Loucy (cell line): ENCODE data around the gene UGT1A6.

ENCODE experiments used
- H2AFZ ChIP-seq: fragments of 200-600 bp; sonication (generic); 2 replicates; pipeline ENCODE4 v1.6.0; 2016; ENCODE audit warnings: antibody characterized with exemption, mild to moderate bottlenecking, low read length, moderate library complexity
- H3F3A ChIP-seq: fragments of 200-600 bp; 2 replicates; pipeline ENCODE4 v1.6.0; 2016; ENCODE audit warnings: antibody characterized with exemption, low read depth, mild to moderate bottlenecking
- H3K27me3 ChIP-seq: fragments of 200-600 bp; sonication (generic); 2 replicates; pipeline ENCODE4 v1.6.1; 2014; ENCODE audit warnings: low read length, mild to moderate bottlenecking; ENCODE audit not compliant: insufficient read depth, poor library complexity, severe bottlenecking
- H3K36me3 ChIP-seq: fragments of 200-600 bp; sonication (generic); 2 replicates; pipeline ENCODE4 v1.6.1; 2016; ENCODE audit warnings: low read length; ENCODE audit not compliant: insufficient read depth
- H3K4me1 ChIP-seq: fragments of 200-600 bp; sonication (generic); 2 replicates; pipeline ENCODE4 v1.5.1; 2014; ENCODE audit warnings: low read length, mild to moderate bottlenecking; ENCODE audit not compliant: insufficient read depth, poor library complexity, severe bottlenecking
- H3K4me2 ChIP-seq: fragments of 200-600 bp; sonication (generic); 2 replicates; pipeline ENCODE4 v1.6.0; 2014; ENCODE audit warnings: antibody characterized with exemption, low read length, low read depth, mild to moderate bottlenecking; ENCODE audit not compliant: poor library complexity, severe bottlenecking
- H3K4me3 ChIP-seq: fragments of 200-600 bp; sonication (generic); 2 replicates; pipeline ENCODE4 v1.5.1; 2014; ENCODE audit warnings: low read length, mild to moderate bottlenecking, mixed read lengths; ENCODE audit not compliant: poor library complexity, severe bottlenecking
- H3K79me2 ChIP-seq: fragments of 200-600 bp; sonication (generic); 2 replicates; pipeline ENCODE4 v1.6.1; 2014; ENCODE audit warnings: low read length; ENCODE audit not compliant: insufficient read depth
- H3K9ac ChIP-seq: fragments of 200-600 bp; sonication (generic); 2 replicates; pipeline ENCODE4 v1.6.0; 2014; ENCODE audit warnings: mild to moderate bottlenecking, low read depth, low read length, moderate library complexity; ENCODE audit not compliant: poor library complexity, severe bottlenecking
- H3K9me2 ChIP-seq: fragments of 200-600 bp; sonication (generic); replicated peaks from 2 replicates; pipeline ENCODE4 v1.6.1; 2016; ENCODE audit warnings: low read depth, low read length, mixed read lengths
- H3K9me3 ChIP-seq: fragments of 200-600 bp; sonication (generic); 2 replicates; pipeline ENCODE4 v1.6.1; 2014; ENCODE audit warnings: mild to moderate bottlenecking, antibody characterized with exemption, low read length, low read depth; ENCODE audit not compliant: insufficient read depth
- H4K20me1 ChIP-seq: fragments of 200-600 bp; sonication (generic); 2 replicates; pipeline ENCODE4 v1.6.0; 2014; ENCODE audit warnings: antibody characterized with exemption, low read length, mild to moderate bottlenecking; ENCODE audit not compliant: insufficient read depth, poor library complexity, severe bottlenecking
- CTCF ChIP-seq: fragments of 200-600 bp; sonication (generic); conservative IDR thresholded peaks from 2 replicates; pipeline ENCODE4 v1.5.1; 2014; ENCODE audit warnings: mild to moderate bottlenecking, antibody characterized with exemption, low read length
- EZH2phosphoT487 ChIP-seq: fragments of 200-600 bp; IDR thresholded peaks from 2 replicates; pipeline ENCODE4 v1.6.1; 2018; ENCODE audit warnings: antibody characterized with exemption, mild to moderate bottlenecking, moderate library complexity, borderline replicate concordance

Gene UGT1A6

DNA sequence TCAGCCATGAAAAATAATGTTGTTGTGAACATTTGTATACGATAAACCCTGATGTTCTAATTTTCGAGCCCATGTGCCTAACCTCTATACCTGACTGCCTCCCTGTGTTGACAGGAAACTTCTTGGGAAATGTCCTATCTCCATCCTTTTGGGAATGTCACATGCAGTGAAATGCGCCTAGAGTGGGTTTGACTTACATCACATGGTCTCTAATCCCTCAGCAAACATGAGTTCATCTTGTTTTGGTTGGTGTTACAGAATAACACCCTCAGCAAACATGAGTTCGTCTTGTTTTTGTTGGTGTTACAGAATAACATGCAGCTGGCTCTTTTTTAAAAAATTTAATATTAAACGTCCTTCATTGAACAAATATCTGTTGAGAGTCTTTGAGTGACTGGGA lies 4.3 kb upstream of the UGT1A6 start:
- Histone ChIP-seq H2AFZ (no peak overlapping the region), H3K4me2 (no peak overlapping the region), H3K36me3 (no peaks in the 10 kb centered on the region), H3K4me1 (no peaks in the 10 kb centered on the region), H3K27me3 (no peaks in the 10 kb centered on the region), H3K9me2 (no peaks in the 10 kb centered on the region), H3K9me3 (no peaks in the 10 kb centered on the region), H4K20me1 (no peaks in the 10 kb centered on the region), H3K9ac (no peak overlapping the region), H3F3A (no peaks in the 10 kb centered on the region), H3K4me3 (no peak overlapping the region), H3K79me2 (no peaks in the 10 kb centered on the region)
- no peak for TF ChIP-seq EZH2phosphoT487
- TF ChIP-seq CTCF = no peak

GRCh38 chr2:233689031-233689430 lies 3.7 kb upstream of the UGT1A6 start:
- Histone ChIP-seq H3K4me3 (no peak overlapping the region), H3K36me3 (no peaks in the 10 kb centered on the region), H3K79me2 (no peaks in the 10 kb centered on the region), H3K4me2 (no peak overlapping the region), H4K20me1 (no peaks in the 10 kb centered on the region), H3K9ac (no peak overlapping the region), H3F3A (no peaks in the 10 kb centered on the region), H3K4me1 (no peaks in the 10 kb centered on the region), H3K9me3 (no peaks in the 10 kb centered on the region), H2AFZ (no peak overlapping the region), H3K9me2 (no peaks in the 10 kb centered on the region), H3K27me3 (no peaks in the 10 kb centered on the region)
- TF ChIP-seq EZH2phosphoT487 (no peak), CTCF (no peak)

DNA sequence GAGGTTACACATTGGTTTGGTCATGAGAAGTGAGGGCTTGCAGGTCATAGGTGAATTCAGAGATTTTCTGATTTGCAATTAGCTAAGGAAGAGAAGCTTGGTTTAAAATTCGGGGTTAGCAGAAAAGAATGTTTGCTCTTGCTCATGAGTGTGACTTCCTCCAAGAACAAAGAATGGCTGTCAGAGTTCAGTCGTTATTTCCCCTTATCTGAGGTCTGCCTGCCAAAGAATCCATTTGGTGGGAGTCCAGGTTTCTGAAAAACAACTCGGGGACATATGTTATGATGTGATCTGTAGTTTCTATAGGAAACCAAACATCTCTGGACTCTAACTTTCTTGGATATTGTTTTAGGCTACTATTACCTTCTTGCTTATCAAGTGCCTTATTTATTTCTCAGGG lies 3.2 kb upstream of the UGT1A6 start:
- Histone ChIP-seq H3K79me2 (no peaks in the 10 kb centered on the region), H3K36me3 (no peaks in the 10 kb centered on the region), H3K9ac (no peak overlapping the region), H3K4me3 (no peak overlapping the region), H3K27me3 (no peaks in the 10 kb centered on the region), H3F3A (no peaks in the 10 kb centered on the region), H2AFZ (no peak overlapping the region), H3K9me3 (no peaks in the 10 kb centered on the region), H3K4me1 (no peaks in the 10 kb centered on the region), H3K9me2 (no peaks in the 10 kb centered on the region), H3K4me2 (no peak overlapping the region), H4K20me1 (no peaks in the 10 kb centered on the region)
- TF ChIP-seq CTCF (no peak), EZH2phosphoT487 (no peak)
